Stimulated activated CD8-positive, alpha-beta memory T cell treated with anti-CD3 and anti-CD28 coated beads, Interleukin-7, amount 100 ng/mL, for 48 hours (primary cell): ENCODE measurements around the gene KRTAP12-1.

Experiments
- DNase-seq, 2 donors: peaks; one replicate each; pipeline ENCODE4 v3.0.0-alpha.2; 2020; ENCODE audit warnings: low read depth in 1 of 2; ENCODE audit errors: extremely low read depth in 1 of 2

The KRTAP12-1 gene

GRCh38 chr21:44681861-44682579, at the start of gene KRTAP12-1:
Gene KRTAP12-1, minus strand, starts transcription at chr21:44682163. Its CDS starts 40 bp downstream, at chr21:44682123.
- no peak for DNase-seq

DNA sequence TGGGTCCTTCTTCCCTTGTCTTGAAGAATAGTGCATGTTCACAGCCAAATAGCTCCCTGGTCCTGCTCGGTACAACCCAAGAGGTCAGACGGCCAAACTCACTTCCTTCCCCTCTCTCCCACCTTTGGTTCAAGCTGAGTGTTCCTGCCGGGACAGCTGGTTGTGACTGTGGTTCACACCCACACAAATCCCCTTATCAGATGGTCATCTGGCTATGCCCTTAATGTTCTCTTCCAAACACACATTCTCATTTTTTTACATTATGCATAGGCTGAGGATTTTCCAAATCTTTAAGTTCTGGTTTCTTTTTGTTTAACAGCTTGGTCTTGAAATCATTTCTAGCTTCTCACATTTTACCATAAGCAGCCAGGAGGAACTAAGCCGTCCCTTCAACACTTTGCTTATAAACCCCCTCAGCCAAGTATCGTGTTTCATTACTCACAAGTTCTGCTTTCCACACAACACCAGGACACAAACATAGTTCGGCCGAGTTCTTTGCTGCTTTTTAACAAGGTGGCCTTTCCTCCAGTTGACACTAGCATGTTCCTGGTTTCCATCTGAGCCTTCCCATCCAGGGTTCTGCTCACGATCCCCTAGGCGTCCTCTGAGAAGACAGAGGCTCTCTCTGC, 49.1 kb upstream of the KRTAP12-1 start:
- no peak for DNase-seq

- no peak for DNase-seq
Measured at GRCh38 chr21:44730028-44730395, 48.0 kb upstream of the KRTAP12-1 start.

- DNase-seq: no peak
Measured at GRCh38 chr21:44729336-44730027, 47.5 kb upstream of the KRTAP12-1 start.

DNA sequence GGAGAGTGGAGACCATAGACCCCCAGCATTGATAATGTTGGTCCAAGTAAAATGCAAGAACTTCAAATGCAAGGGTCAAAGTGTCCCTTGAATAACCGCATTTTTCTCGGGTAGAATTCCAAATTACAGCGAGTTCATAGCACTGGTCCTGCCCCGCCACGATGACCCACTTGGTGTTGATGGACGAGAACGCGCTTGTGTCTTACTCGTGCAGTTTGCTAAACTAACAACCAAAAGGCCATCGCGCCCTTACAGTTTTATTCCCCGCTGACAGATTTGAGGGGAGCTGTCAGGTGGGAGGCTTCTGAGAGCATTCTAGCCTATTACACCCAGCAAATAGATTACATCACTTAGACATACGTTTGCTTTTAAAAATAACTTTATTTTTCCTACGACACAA, 46.8 kb upstream of the KRTAP12-1 start:
- no peak for DNase-seq

GRCh38 chr21:44727757-44728156, 45.8 kb upstream of the KRTAP12-1 start:
- DNase-seq: no peak

DNA sequence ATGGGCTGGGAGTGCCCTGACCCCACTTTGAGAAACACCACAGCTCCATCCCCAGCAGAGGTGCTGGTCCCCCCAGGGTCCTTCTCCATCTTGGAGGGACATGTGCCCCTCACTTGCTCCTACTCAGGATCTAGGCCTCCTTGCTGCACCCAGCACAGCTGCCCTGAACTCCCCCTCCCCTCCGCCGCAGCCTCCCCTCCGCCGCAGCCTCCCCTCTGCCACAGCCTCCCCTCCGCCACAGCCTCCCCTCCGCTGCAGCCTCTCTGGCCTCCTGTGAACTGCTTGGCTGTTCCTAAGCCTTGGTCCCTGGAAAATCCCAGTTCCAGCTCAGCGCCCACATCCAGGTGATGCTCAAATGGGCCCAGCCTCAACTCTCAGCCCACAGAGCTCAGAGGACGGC, 45.4 kb upstream of the KRTAP12-1 start:
- DNase-seq: no peak

- no peak for DNase-seq
Measured at GRCh38 chr21:44726826-44727225, 44.9 kb upstream of the KRTAP12-1 start.

- DNase-seq: no peak
Measured at GRCh38 chr21:44724926-44725325, 43.0 kb upstream of the KRTAP12-1 start.

DNA sequence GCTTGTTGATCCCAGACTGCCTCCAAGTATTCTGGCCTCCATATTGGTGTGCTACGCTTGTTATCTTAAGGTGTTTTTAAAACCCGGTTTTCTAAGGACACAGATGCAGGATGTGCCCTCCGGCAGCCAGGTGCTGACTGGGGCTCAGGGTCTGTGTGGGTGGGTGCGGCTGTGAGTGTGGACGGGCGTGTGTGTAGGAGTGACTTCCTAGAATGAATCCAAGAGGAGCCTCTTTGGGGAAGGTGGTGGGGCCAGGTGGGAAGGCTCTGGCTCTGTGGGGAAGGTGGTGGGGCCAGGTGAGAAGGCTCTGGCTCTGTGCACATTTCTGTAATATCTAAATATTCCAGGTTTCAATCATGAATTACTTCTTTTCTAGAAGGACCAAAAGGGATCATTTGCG, 42.2 kb upstream of the KRTAP12-1 start:
- DNase-seq: no peak

GRCh38 chr21:44723177-44724131, 41.5 kb upstream of the KRTAP12-1 start:
- DNase-seq: no peak

DNA sequence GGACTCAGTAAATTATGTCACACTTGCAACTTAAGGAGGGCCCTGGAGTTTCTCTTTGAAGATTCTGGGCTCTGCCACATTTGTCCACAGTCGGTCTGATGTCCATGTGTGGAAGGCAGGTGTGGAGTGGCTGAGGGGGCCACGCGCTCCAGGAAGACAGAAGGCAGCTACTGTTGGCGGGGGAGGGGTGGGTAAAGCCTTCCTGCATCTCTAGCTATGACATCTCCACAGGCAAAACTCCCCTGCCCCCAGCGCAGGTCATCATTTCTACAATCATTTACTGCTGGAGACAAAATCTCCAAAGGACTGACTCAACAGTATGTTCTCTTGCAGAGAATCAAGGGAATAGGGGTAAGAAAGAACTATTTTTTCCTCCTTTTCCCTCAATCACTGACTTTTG, 40.8 kb upstream of the KRTAP12-1 start:
- no peak for DNase-seq

- DNase-seq: no peak
Measured at GRCh38 chr21:44720170-44720569, 38.2 kb upstream of the KRTAP12-1 start.

DNA sequence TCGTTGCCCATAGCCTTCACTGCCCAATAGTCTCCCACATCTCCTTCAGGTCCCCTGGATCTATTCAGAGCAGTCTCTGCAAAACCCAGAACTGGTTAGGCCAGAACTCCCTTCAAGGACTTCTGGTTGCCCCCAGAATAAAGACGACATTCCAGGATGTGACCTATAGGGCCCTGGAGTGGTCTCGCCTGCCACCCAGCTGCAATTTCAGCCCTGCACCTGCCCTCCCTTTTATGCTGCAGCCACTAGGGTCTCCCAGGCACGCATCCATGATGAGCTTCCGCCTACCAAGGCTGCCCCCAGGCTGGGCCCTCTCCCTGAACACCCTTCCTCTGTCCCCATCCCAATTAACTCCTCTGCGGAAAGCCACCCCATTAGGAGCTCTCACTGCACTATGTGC, 36.6 kb upstream of the KRTAP12-1 start:
- no peak for DNase-seq

GRCh38 chr21:44718093-44718492, 36.1 kb upstream of the KRTAP12-1 start:
- DNase-seq: no peak

GRCh38 chr21:44716984-44717383, 35.0 kb upstream of the KRTAP12-1 start:
- DNase-seq: no peak

GRCh38 chr21:44714905-44715304, 32.9 kb upstream of the KRTAP12-1 start:
- DNase-seq: no peak

GRCh38 chr21:44713846-44714245, 31.9 kb upstream of the KRTAP12-1 start:
- no peak for DNase-seq

DNA sequence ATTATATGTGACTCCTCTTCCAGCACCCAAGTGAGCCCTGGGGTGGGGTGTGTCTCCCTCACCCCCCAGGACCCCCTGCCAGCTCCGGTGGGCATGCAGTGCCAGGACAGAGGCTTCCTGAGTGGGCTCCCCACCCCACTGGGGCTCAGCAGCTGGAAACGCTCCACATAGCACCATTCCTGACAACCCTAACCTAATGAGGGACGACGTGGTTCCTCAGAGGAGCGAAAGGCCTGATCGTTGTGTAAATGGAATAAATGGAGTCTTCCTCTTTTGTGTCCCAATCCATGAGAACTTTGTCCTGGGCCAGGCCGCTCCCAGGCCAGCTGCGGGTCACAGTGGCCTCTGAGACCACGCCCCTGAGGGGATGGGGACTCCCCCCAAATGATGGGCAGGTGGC, 31.2 kb upstream of the KRTAP12-1 start:
- DNase-seq: no peak

- DNase-seq: no peak
Measured at GRCh38 chr21:44712203-44713028, 30.5 kb upstream of the KRTAP12-1 start.
